MCF 10A (cell line): ENCODE measurements around the gene ZNF765. TPM values are rescaled to one million over a fixed set of nuclear protein-coding genes. Genes with fewer than 3 reads are reported as not detected.
"Not testable (repeated sequence)": the region's sequence is repeated elsewhere in the genome, so short reads cannot be mapped to it uniquely, and the experiment has no call there.

ENCODE experiments used
- BruUV-seq: library from RNA; stranded (reverse); fragments of 400-500 nt; replicated peaks from 2 replicates; lab custom pipeline; 2021; lab: Mats Ljungman, UMichigan
- CTCF ChIA-PET: fragments of 300-600 bp; sonication (Branson Sonifier 250); formaldehyde crosslinking; extraction: SDS; loops from one replicate; lab custom pipeline; 2021; ENCODE audit warnings: antibody characterized with exemption, inconsistent platforms; lab: Yijun Ruan, JAX
- POLR2A ChIA-PET: fragments of 300-600, 350-650 bp; sonication (Branson Sonifier 250); formaldehyde crosslinking; extraction: SDS; loops from one replicate; lab custom pipeline; 2020; ENCODE audit warnings: antibody characterized with exemption, inconsistent platforms; lab: Yijun Ruan, JAX
- DNase-seq: peaks from one replicate; pipeline ENCODE4 v3.0.0-alpha.2; 2018; ENCODE audit not compliant: unreplicated experiment
- H3K27ac Mint-ChIP-seq: one replicate; pipeline ENCODE4 v1.8.0; 2022; ENCODE audit warnings: mild to moderate bottlenecking, low read depth, mixed read lengths; ENCODE audit not compliant: unreplicated experiment
- H3K27me3 Mint-ChIP-seq: one replicate; pipeline ENCODE4 v1.8.0; 2022; ENCODE audit warnings: mixed read lengths; ENCODE audit not compliant: insufficient read depth, unreplicated experiment
- H3K36me3 Mint-ChIP-seq: one replicate; pipeline ENCODE4 v1.8.0; 2022; ENCODE audit warnings: mild to moderate bottlenecking, moderate library complexity, mixed read lengths; ENCODE audit not compliant: insufficient read depth, unreplicated experiment
- H3K4me1 Mint-ChIP-seq: one replicate; pipeline ENCODE4 v1.8.0; 2022; ENCODE audit warnings: mixed read lengths; ENCODE audit not compliant: insufficient read depth, unreplicated experiment
- H3K4me3 Mint-ChIP-seq: one replicate; pipeline ENCODE4 v1.8.0; 2022; ENCODE audit warnings: mild to moderate bottlenecking, moderate library complexity, mixed read lengths; ENCODE audit not compliant: unreplicated experiment
- H3K9me3 Mint-ChIP-seq: one replicate; pipeline ENCODE4 v1.8.0; 2022; ENCODE audit warnings: mixed read lengths; ENCODE audit not compliant: unreplicated experiment
- CTCF ChIP-seq: fragments of 200-600 bp; IDR thresholded peaks from one replicate; pipeline ENCODE4 v1.8.0; 2022; ENCODE audit warnings: antibody characterized with exemption, mild to moderate bottlenecking; ENCODE audit not compliant: unreplicated experiment
- intact Hi-C: fragments of 100-400 bp; cut with micrococcal nuclease; formaldehyde crosslinking; loops from 2 replicates; pipeline ENCODE4 v1.14.1; 2022
- total RNA-seq: library from RNA; stranded (reverse); gene quantifications from 2 replicates; pipeline ENCODE4 v1.2.3, GENCODE V29; 2022

Gene ZNF765
- total RNA-seq, 1 experiment from 2014 or later = 5.0 TPM

- no peak overlapping the region for H3K27ac Mint-ChIP-seq
- no peak for TF ChIP-seq CTCF
- BruUV-seq = no TSS peak
- ChIA-PET CTCF (no interaction called here), POLR2A (no interaction called here)
- no peak overlapping the region for H3K4me3 Mint-ChIP-seq
- H3K36me3 Mint-ChIP-seq = peaks cover 11% of the 10 kb centered on the region
- no peaks in the 10 kb centered on the region for H3K27me3 Mint-ChIP-seq
- H3K4me1 Mint-ChIP-seq = no peaks in the 10 kb centered on the region
- intact Hi-C loops = no loop called here
- H3K9me3 Mint-ChIP-seq = peaks cover 21% of the 10 kb centered on the region
- no peak for DNase-seq
These were observed 5.4 kb upstream of the ZNF765 start for GRCh38 chr19:53389571-53389970.

DNA sequence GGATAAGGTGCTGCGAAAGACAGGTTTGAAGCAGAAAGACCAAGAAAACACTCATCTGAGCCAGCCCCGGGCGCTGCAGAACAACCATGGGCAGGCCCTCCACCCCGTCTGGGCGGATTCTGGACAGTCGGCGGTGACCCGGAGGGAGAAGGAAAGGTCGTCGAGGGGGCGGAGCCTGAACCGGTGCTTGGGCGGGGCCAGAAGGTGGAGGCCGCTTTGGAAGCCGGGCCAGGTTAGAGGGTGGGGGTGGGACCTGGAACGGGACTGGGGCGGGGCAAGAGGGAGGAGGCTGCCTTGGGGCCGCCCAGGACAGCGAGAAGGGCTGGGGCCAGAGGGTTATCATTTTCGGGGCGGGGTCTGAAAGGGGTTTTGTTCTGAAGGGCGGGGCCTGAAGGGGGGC is 5.0 kb upstream of the ZNF765 start:
- ChIA-PET CTCF (no interaction called here), POLR2A (no interaction called here)
- DNase-seq = no peak
- intact Hi-C loops = no loop called here
- no peak overlapping the region for H3K4me3 Mint-ChIP-seq
- H3K36me3 Mint-ChIP-seq = peaks cover 11% of the 10 kb centered on the region
- H3K27me3 Mint-ChIP-seq = no peaks in the 10 kb centered on the region
- BruUV-seq = no TSS peak
- H3K9me3 Mint-ChIP-seq = peaks cover 17% of the 10 kb centered on the region
- no peak overlapping the region for H3K27ac Mint-ChIP-seq
- TF ChIP-seq CTCF = no peak
- H3K4me1 Mint-ChIP-seq = no peaks in the 10 kb centered on the region

DNA sequence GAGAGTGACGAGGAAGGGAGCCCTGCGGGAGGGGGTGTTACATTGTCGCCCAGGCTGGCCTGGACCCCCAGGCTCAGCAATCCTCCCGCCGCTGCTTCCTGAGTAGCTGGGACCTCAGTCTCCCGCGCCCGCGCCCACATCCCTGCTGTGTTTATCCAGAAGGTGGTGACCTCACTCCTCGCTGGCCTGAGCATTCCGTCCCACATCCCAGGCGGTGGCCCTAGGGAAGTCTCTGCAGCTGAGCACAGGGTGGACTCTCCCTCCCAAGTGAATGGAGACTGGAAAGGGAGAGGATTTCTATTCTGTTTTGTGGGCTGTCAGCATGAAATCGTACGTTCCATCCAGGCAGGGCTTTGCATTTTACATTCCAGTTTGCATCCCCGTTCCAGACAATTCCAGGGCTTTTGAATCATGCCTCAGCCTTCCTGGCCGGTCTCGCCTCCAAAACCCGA is 401 bp upstream of the ZNF765 start:
- no peak for TF ChIP-seq CTCF
- H3K36me3 Mint-ChIP-seq = peaks cover 21% of the 10 kb centered on the region
- peak overlapping the region; percentile 79 for H3K4me3 Mint-ChIP-seq
- CTCF ChIA-PET = interaction anchor here (0.6 kb wide), 2 partner anchors 58 to 1299 kb away, joined by 4 read pairs; partner anchors contain the start of gene ZNF841
- DNase-seq = no peak
- peaks cover 9% of the 10 kb centered on the region for H3K4me1 Mint-ChIP-seq
- POLR2A ChIA-PET = interaction anchor here (0.5 to 2.0 kb wide), 7 partner anchors 14 to 293 kb away, joined by 3 to 12 read pairs (median 4); partner anchors contain the start of genes ZNF761 and ZNF845
- peak overlapping the region; percentile 79 for H3K27ac Mint-ChIP-seq
- no TSS peak for BruUV-seq
- H3K27me3 Mint-ChIP-seq = no peaks in the 10 kb centered on the region
- intact Hi-C loops = loop anchor here (2.0 kb wide), 1 partner anchor 30 kb away; the partner anchor contains the start of gene ZNF525
- peaks cover 6% of the 10 kb centered on the region for H3K9me3 Mint-ChIP-seq

DNA sequence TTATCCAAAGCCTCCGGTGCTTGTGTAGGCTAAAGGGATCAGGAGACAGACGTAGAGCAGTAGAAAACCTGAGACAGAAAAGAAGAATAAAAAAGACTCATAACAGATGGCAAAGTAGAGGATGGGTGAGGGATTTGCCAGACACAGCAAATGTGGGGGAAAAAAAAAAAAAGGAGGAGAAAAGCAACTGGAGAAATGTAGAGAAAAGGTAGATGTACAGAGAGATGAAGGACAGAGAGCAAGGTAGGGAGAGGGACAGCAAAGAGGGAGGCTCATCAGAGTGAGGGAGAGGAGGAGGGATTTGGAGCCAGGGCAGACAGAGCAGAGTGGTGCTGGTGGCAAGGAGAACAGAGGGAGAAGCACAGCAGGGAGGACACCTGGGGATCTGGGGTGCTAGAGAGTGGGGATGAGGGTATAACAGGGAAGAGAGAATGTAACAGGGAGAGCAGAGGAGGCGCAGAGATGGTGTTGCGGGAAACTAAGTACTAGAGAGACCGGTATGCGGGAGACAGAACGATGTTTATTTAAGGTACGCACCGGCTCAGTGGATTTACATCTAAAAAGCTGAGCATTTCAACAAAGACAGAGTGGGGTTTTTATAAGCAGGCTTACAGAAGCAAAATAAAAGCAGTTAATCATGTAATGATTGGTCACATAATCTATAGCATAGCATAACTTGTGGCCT is 1.0 kb downstream of the ZNF765 start:
- H3K9me3 Mint-ChIP-seq, BruUV-seq, H3K4me1 Mint-ChIP-seq, DNase-seq, H3K27me3 Mint-ChIP-seq: not testable (repeated sequence)
- Mint-ChIP-seq H3K36me3 (peaks cover 30% of the 10 kb centered on the region), H3K4me3 (peak overlapping the region; percentile 79), H3K27ac (peak overlapping the region; percentile 79)
- ChIA-PET POLR2A (interaction anchor here (0.6 to 2.0 kb wide), 11 partner anchors 12 to 527 kb away, joined by 3 to 12 read pairs (median 4); partner anchors contain the start of genes ZNF761 and ZNF845), CTCF (interaction anchor here (0.5 to 0.6 kb wide), 2 partner anchors 28 to 29 kb away, joined by 3 read pairs; no protein-coding TSS in a partner anchor)
- intact Hi-C loops = loop anchor here (2.0 kb wide), 1 partner anchor 31 kb away; the partner anchor contains the start of gene ZNF525
